ENCODE measurements around the gene MTG1.

Gene MTG1

GRCh38 chr10:133471300-133472109 is 77.5 kb downstream of the MTG1 start:
- DNase-seq: no peak
